Measurements from ENCODE around the gene PPIG.
"Not testable (repeated sequence)": the region's sequence is repeated elsewhere in the genome, so short reads cannot be mapped to it uniquely, and the experiment has no call there.

Gene PPIG

GRCh38 chr2:169596546-169596945, 12.4 kb downstream of the PPIG start:
- not testable (repeated sequence) for DNase-seq

- DNase-seq, result no peak
These were observed 14.8 kb downstream of the PPIG start for GRCh38 chr2:169598982-169599381.

- no peak for DNase-seq
These were observed 15.4 kb downstream of the PPIG start for GRCh38 chr2:169599568-169599967.

DNA sequence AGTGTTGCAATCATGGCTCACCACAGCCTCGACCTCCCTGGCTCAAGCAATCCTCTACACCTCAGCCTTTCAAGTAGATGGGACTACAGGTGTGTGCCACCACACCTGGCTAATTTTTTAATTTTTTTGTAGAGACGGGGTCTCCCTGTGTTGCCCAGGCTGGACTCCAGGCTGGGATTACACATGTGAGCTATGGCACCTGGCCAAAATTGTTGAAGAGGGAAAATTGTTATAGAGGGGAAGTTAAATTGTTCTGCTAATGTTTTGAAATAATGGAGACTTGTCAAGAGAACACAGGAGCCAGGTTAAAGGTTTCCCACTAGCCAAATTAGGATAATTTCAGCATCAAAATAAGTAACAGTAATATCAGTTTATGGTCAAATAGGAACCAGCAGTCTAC, 25.1 kb downstream of the PPIG start:
- DNase-seq, result no peak

DNA sequence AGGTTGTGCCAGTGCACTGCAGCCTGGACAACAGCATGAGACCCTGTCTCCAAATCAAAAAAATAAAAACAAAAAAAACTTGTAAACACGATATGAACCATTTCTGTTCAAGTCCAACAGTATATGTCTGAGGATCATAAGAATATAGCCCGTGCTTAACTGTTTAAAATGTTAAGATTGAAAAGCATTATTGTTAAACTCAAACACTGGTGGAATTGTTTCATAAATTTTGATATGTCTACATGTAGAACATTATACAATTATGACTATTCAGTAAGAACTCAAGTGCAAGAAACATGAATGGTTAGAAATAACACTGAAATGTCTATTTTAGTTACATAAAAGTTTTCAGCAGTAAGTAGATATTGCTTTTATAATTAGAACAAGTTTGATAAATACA, 29.7 kb downstream of the PPIG start:
- no peak for DNase-seq

DNA sequence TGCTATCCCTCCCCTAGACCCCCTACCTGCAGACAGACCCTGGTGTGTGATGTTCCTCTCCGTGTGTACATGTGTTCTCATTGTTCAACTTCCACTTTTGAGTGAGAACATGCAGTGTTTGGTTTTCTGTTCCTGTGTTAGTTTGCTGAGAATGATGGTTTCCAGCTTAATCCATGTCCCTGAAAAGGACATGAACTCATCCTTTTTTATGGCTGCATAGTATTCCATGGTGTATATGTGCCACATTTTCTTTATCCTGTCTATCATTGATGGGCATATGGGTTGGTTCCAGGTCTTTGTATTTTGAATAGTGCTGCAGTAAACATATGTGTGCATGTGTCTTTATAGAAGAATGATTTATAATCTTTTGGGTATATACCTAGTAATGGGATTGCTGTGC, 31.8 kb downstream of the PPIG start:
- DNase-seq, result not testable (repeated sequence)

DNA sequence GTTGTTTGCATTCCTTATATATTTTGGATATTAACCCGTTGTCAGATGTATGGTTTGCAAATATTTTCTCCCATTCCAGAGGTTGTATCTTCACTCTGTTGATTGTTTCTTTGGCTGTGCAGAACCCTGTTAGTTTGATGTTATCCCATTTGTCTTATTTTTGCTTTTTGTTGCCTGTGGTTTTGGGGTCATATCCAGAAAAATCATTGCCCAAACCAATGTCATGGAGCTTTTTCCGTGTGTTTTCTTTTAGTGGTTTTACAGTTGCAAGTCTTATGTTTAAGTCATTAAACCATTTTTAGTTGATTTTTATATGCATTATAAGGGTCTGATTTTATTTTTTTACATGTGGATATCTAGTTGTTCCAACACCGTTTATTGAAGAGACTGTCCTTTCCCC, 35.8 kb downstream of the PPIG start:
- no peak for DNase-seq

DNA sequence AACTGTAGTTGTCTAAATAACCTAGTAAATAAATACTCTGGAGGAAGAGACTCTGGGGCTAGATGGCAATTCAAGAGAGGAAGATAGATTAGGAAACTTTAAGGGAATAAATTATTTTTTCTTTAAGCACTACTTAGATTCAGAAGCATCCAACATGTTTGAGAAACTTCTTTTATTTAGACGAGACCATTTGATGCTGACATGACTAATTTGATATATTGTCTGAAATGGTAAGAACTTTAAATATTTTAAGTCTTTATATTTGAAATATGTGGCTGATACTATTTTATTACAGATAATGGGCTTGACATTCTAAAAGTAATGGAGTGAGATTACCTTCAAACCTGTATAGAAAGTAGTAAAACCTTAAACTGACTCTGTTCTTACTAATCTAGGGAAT, 36.4 kb downstream of the PPIG start:
- no peak for DNase-seq

DNA sequence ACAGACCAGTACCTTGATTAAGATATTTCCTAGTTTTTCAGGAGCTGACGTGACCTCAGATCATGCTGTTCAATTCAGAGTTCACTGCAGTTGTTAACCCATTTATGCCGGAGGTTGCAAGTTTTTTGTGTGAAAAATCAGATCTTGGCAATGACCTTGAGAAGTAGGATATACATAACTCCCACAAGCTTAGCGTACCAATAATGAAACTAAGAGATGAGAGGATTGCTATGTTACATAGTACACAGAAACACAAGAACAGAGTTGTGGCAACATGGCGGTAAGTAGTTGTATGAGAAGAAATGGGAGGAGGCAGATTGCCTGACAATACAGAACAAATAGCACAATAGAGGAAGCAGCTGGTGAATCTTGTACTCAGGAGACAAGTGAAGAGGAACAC, 39.1 kb downstream of the PPIG start:
- DNase-seq, result no peak

DNA sequence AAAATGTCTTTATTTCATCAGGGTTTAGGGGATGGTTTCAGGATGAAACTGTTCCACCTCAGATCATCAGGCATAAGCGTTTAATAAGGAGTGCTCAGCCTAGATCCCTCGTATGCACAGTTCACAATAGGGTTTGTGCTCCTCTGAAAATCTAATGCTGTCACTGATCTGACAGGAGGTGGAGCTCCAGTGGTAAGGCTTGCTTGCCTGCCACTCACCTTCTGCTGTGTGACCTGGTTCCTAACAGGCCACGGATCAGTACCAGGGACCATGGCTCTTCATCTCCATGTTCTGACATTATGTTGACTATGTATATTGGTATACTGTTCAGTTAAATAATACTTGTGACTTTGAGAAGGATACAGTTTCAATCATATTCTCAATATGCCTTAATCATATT, 41.6 kb downstream of the PPIG start:
- DNase-seq, result no peak

- no peak for DNase-seq
These were observed 52.4 kb downstream of the PPIG start for GRCh38 chr2:169636440-169637097.

- DNase-seq, result peak; percentile 7
These were observed 53.5 kb downstream of the PPIG start for GRCh38 chr2:169637620-169638019.

GRCh38 chr2:169640104-169640503, 56.0 kb downstream of the PPIG start:
- no peak for DNase-seq

- no peak for DNase-seq
These were observed 57.3 kb downstream of the PPIG start for GRCh38 chr2:169641464-169641863.

DNA sequence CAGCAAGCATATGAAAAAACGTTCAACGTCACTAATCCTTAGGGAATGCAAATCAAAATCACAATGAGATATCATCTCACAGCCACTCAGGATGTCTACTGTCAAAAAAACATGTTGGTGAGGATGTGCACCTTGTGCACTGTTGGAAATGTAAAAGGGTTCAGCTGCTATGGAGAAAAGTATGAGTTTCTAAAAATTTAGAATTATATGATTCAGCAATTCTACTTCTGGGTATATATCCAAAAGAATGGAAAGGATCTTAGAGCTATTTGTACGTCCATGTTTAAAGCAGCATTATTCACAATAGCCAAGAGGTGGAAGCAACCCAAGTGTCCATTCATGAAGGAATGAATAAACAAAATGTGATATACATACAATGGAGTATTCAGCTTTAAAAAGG, 60.0 kb downstream of the PPIG start:
- no peak for DNase-seq

DNA sequence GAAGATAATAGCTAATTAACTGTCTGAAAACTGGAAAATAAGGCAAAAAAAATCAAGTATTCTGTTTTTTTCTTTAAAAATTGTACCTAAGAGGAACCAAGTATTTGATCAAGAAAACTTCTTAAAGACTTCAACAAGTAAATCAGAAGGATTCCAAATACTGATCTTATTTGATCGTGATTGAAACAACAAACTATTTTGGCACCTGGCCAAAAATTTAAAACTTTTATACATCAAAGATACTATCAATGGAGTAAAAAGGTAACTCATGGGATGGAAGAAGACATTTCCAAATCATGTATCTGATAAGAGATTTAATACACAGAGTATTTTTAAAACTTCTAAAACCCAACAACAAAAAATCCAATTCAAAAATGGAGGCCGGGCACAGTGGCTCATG, 63.3 kb downstream of the PPIG start:
- DNase-seq, result no peak

- DNase-seq, result no peak
These were observed 65.1 kb downstream of the PPIG start for GRCh38 chr2:169649278-169649677.

DNA sequence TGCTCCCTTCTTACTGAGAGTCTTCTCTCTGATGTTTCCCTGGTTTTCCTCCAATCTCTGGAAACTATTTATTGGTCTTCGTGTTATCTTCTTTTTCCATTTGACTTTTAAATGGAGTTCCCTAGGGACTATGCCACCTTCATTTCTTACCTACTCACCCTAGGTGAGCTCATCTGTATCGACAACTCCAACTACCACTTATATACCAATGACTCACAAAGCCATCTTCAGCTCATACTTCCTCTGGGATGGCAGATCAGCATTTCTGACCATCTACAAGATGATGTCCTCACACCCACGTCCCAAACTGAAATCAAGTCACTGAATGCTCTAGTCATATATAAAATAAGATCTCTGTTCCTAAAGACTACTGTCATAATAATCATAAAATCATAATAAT, 69.5 kb downstream of the PPIG start:
- no peak for DNase-seq

- DNase-seq, result no peak
These were observed 72.0 kb downstream of the PPIG start for GRCh38 chr2:169656164-169656563.

- no peak for DNase-seq
These were observed 74.7 kb downstream of the PPIG start for GRCh38 chr2:169658877-169659276.

DNA sequence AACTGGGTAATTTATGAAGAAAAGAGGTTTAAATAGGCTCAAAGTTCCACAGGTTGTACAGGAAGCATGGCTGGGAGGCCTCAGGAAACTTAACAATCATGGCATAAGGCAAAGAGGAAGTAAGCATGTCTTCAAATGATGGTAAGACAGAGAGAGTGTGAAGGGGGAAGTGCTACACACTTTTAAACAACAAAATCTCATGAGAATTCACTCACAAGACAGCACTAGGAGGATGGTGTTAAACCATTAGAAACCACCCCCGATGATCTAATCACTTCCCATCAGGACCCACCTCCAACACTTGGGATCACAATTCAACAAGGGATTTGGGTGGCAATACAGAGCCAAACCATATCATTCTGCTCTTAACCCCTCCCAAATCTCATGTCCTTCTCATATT, 75.2 kb downstream of the PPIG start:
- peak; percentile 6 for DNase-seq

- no peak for DNase-seq
These were observed 77.1 kb downstream of the PPIG start for GRCh38 chr2:169661265-169661664.

- no peak for DNase-seq
These were observed 78.6 kb downstream of the PPIG start for GRCh38 chr2:169662744-169663143.

DNA sequence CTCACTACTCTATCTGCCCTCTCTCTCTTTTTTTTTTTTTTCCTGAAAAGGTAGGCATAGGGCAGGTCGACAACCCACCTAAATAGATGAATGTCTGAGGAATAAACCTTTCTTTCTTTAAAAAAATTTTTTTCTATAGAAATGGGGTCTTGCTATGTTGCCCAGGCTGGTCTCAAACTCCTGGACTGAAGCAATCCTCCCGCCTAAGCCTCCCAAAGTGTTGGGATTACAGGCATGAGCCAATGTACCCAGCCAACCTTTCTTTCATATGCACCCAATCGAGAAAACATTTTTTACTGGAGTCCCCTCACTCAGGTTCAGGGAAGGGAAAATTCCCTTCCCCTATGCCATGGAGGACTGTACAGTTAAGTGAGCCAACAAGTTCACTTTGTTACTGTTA, 79.1 kb downstream of the PPIG start:
- no peak for DNase-seq

GRCh38 chr2:169664600-169664977, 80.4 kb downstream of the PPIG start:
- no peak for DNase-seq
